HCT116 (cell line): ENCODE measurements around the gene ZNF169. TPM values are rescaled to one million over a fixed set of nuclear protein-coding genes. Genes with fewer than 3 reads are reported as not detected.
"Not testable (repeated sequence)": the region's sequence is repeated elsewhere in the genome, so short reads cannot be mapped to it uniquely, and the experiment has no call there.

Experiments used
- ATAC-seq: fragments of 200-7000 bp; cut with Tn5 transposase; 2 replicates; pipeline ENCODE4 v1.9.1; 2020; ENCODE audit warnings: mild to moderate bottlenecking, moderate library complexity
- BruUV-seq: library from RNA; stranded (reverse); fragments of 400-500 nt; replicated peaks from 2 replicates; lab custom pipeline; 2021; lab: Mats Ljungman, UMichigan
- CTCF ChIA-PET: fragments of 300-600 bp; sonication (Branson Sonifier 250); formaldehyde crosslinking; loops from one replicate; lab custom pipeline; 2021; ENCODE audit warnings: antibody characterized with exemption; lab: Charles Lee
- POLR2A ChIA-PET: fragments of 300-600, 350-600 bp; sonication (Branson Sonifier 250); formaldehyde crosslinking; loops from one replicate; lab custom pipeline; 2021; ENCODE audit warnings: antibody characterized with exemption; lab: Charles Lee
- RAD21 ChIA-PET, 2 experiments: fragments of 300-600 bp; sonication (Branson Sonifier 250); formaldehyde crosslinking; loops; one replicate each; lab custom pipeline; 2023; ENCODE audit warnings: low total read pairs in 2 of 2; ENCODE audit not compliant: uncharacterized antibody in 2 of 2, unreplicated experiment in 2 of 2, low non-redundant PET in 1 of 2; lab: Charles Lee
- DNase-seq: peaks from one replicate; pipeline ENCODE4 v3.0.0-alpha.2; 2010; ENCODE audit warnings: low read depth, low spot score
- H2AFZ ChIP-seq: fragments of 200-600 bp; shearing (Covaris generic), sonication (generic); 2 replicates; pipeline ENCODE4 v1.6.1; 2017; ENCODE audit warnings: low read depth, mixed run types, mixed read lengths, antibody characterized with exemption, low read length; ENCODE audit not compliant: poor library complexity, severe bottlenecking
- H3K27ac ChIP-seq: 2 replicates; pipeline ENCODE4 v1.5.1; 2012; ENCODE audit warnings: low read depth, low read length
- H3K27me3 ChIP-seq: fragments of 200-600 bp; sonication (generic); 2 replicates; pipeline ENCODE4 v1.6.1; 2016; ENCODE audit warnings: mixed run types, low read length, mixed read lengths; ENCODE audit not compliant: insufficient read depth
- H3K36me3 ChIP-seq, 2 experiments: fragments of 200-500 bp in 1 of 2; fragments of 200-600 bp in 1 of 2; sonication (Bioruptor generic) in 1 of 2; sonication (generic) in 1 of 2; 2 replicates each; pipeline versions ENCODE4 v1.5.1 to v1.6.1; 2014 to 2016; ENCODE audit warnings: low read length in 2 of 2, inconsistent platforms in 1 of 2, mixed read lengths in 1 of 2, mixed run types in 1 of 2; ENCODE audit not compliant: insufficient read depth in 2 of 2, control insufficient read depth in 1 of 2
- H3K4me1 ChIP-seq, 2 experiments: fragments of 200-600 bp in 1 of 2; sonication (generic) in 1 of 2; 2 replicates each; pipeline versions ENCODE4 v1.5.1 to v1.6.1; 2012 to 2017; ENCODE audit warnings: low read length in 2 of 2, inconsistent platforms in 1 of 2, mild to moderate bottlenecking in 1 of 2, mixed read lengths in 1 of 2, mixed run types in 1 of 2, moderate library complexity in 1 of 2; ENCODE audit not compliant: insufficient read depth in 2 of 2, control insufficient read depth in 1 of 2
- H3K4me2 ChIP-seq: fragments of 200-600 bp; sonication (generic); 2 replicates; pipeline ENCODE4 v1.6.1; 2017; ENCODE audit warnings: mixed run types, low read length, mixed read lengths
- H3K4me3 ChIP-seq, 2 experiments: fragments of 200-600 bp in 1 of 2; sonication (generic) in 1 of 2; replicated peaks in 1 of 2; 2 replicates each; pipeline ENCODE4 v1.5.1; 2011 to 2016; ENCODE audit warnings: low read length in 2 of 2, control low read depth in 1 of 2, low read depth in 1 of 2, mild to moderate bottlenecking in 1 of 2, mixed read lengths in 1 of 2, mixed run types in 1 of 2
- H3K79me2 ChIP-seq: fragments of 200-600 bp; sonication (generic); 2 replicates; pipeline ENCODE4 v1.6.1; 2017; ENCODE audit warnings: mild to moderate bottlenecking, mixed run types, low read length, moderate library complexity, mixed read lengths; ENCODE audit not compliant: insufficient read depth
- H3K9ac ChIP-seq: fragments of 200-600 bp; sonication (generic); 2 replicates; pipeline ENCODE4 v1.6.1; 2016; ENCODE audit warnings: low read length, mixed read lengths
- H3K9me2 ChIP-seq: fragments of 200-600 bp; sonication (generic), shearing (Covaris generic); 2 replicates; pipeline ENCODE4 v1.6.1; 2017; ENCODE audit warnings: mixed run types, mild to moderate bottlenecking, moderate library complexity; ENCODE audit not compliant: insufficient read depth
- H3K9me3 ChIP-seq, 2 experiments: fragments of 200-500 bp in 1 of 2; fragments of 200-600 bp in 1 of 2; sonication (Bioruptor generic) in 1 of 2; sonication (generic) in 1 of 2; 2 replicates each; pipeline ENCODE4 v1.6.1; 2014 to 2017; ENCODE audit warnings: low read length in 2 of 2, mixed read lengths in 2 of 2, inconsistent platforms in 1 of 2, low read depth in 1 of 2, mild to moderate bottlenecking in 1 of 2, mixed run types in 1 of 2, moderate library complexity in 1 of 2; ENCODE audit not compliant: control insufficient read depth in 1 of 2, insufficient read depth in 1 of 2
- H4K20me1 ChIP-seq: fragments of 200-600 bp; sonication (generic), shearing (Covaris generic); 2 replicates; pipeline ENCODE4 v1.6.1; 2017; ENCODE audit warnings: mixed run types, mild to moderate bottlenecking, moderate library complexity; ENCODE audit not compliant: insufficient read depth
- intact Hi-C: fragments of 100-400 bp; cut with micrococcal nuclease; formaldehyde crosslinking; loops from 2 replicates; pipeline ENCODE4 v1.10.0; 2022
- total RNA-seq: library from RNA; stranded (reverse); gene quantifications from one replicate; pipeline ENCODE4 v1.2.1, GENCODE V29; 2021; ENCODE audit not compliant: unreplicated experiment

Gene ZNF169
- total RNA-seq, 1 experiment from 2014 or later = 5.4 TPM

DNA sequence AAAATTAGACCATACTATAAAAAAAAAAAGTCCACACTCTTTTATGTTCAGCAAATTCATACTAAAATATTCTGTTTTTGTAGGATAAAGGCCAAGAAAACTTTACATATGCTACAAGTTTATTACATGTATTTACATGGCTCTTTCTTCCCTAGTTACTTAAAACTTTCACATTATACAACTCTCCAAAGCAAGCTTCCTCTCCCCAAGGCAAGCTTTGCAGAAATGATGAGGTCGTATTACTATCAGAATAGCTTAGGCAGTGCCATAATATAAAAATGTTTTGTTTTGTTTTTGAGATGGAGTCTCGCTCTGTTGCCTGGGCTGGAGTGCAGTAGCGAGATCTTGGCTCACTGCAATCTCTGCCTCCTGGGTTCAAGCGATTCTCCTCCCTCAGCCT, 77.3 kb downstream of the ZNF169 start:
- intact Hi-C loops = not testable (repeated sequence)

DNA sequence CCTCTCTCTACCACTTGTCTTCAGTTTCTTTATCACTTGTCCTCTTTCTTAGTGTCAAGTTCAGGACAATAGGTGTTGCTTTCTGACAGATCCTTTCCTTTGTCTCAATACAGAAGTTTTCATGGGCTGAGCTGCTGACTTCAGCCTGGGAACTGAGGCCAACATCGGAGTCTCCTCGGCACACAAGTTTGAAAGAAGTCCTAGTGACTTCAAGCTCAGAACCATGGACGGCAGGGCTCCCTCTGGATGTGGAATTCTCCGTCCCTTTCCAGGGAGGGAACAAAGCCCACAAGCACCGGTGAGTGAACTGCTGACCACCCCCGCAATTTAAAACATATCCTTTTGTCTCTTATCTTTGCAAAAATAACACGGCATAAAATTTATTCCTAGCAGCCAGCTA, 79.6 kb downstream of the ZNF169 start:
- RAD21 ChIA-PET, DNase-seq, H3K4me1 ChIP-seq, H3K79me2 ChIP-seq, H3K27ac ChIP-seq, BruUV-seq, H3K36me3 ChIP-seq, H3K4me3 ChIP-seq, intact Hi-C loops, H2AFZ ChIP-seq, H4K20me1 ChIP-seq, ATAC-seq, CTCF ChIA-PET, H3K9me3 ChIP-seq, H3K4me2 ChIP-seq, POLR2A ChIA-PET, H3K9me2 ChIP-seq, H3K9ac ChIP-seq, H3K27me3 ChIP-seq: not testable (repeated sequence)

More for the DNA sequence above, 77.3 kb downstream of the ZNF169 start:
- H3K4me2 ChIP-seq, DNase-seq, BruUV-seq, RAD21 ChIA-PET, ATAC-seq, H2AFZ ChIP-seq, H3K27ac ChIP-seq, H3K4me1 ChIP-seq, H3K9me3 ChIP-seq, H3K79me2 ChIP-seq, POLR2A ChIA-PET, H4K20me1 ChIP-seq, H3K27me3 ChIP-seq, H3K4me3 ChIP-seq, H3K9me2 ChIP-seq, H3K36me3 ChIP-seq, H3K9ac ChIP-seq, CTCF ChIA-PET: not testable (repeated sequence)

DNA sequence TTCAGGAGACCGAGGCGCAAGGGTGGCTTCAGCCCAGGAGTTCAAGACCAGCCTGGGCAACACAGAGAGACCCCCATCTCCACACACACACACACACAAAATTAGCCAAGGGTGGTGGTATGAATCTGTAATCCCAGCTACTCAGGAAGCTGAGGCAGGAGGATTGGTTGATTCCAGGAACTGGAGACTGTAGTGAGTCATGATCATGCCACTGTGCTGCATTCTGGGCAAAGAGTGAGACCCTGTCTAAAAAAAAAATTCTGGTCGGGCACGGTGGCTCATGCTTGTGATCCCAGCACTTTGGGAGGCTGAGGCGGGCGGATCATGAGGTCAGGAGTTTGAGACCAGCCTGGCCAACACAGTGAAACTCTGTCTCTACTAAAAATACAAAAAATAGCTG, 80.6 kb downstream of the ZNF169 start:
- CTCF ChIA-PET, H3K27ac ChIP-seq, H3K4me2 ChIP-seq, H3K27me3 ChIP-seq, H3K9ac ChIP-seq, H2AFZ ChIP-seq, RAD21 ChIA-PET, H3K36me3 ChIP-seq, H3K4me3 ChIP-seq, intact Hi-C loops, BruUV-seq, POLR2A ChIA-PET, H4K20me1 ChIP-seq, H3K9me2 ChIP-seq, H3K79me2 ChIP-seq, H3K4me1 ChIP-seq, ATAC-seq, H3K9me3 ChIP-seq, DNase-seq: not testable (repeated sequence)

- ATAC-seq, H3K27ac ChIP-seq, DNase-seq, CTCF ChIA-PET, H3K4me2 ChIP-seq, H3K9me2 ChIP-seq, POLR2A ChIA-PET, H3K9ac ChIP-seq, H3K4me1 ChIP-seq, H3K4me3 ChIP-seq, intact Hi-C loops, H4K20me1 ChIP-seq, H2AFZ ChIP-seq, H3K79me2 ChIP-seq, H3K27me3 ChIP-seq, H3K36me3 ChIP-seq, H3K9me3 ChIP-seq, BruUV-seq, RAD21 ChIA-PET: not testable (repeated sequence)
These were observed 81.7 kb downstream of the ZNF169 start for GRCh38 chr9:94340750-94341149.

DNA sequence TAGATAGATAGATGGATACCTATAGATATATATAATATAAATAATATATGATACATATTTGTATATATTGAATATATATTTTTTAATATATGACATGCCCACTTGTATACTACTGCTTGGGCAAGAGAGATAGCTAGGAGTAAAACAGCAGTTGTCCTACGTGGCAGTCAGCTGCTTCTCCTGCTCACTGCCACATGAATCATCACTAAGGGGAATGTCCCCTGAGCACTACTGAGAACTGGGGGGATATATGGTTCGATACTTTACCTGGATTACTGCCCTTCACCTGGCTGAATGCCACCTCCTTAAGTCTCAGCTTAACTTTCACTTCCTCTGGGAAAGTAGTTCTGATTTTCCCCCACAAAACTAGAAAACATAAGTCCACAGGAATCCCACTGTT, 82.6 kb downstream of the ZNF169 start:
- ATAC-seq, POLR2A ChIA-PET, H3K9me3 ChIP-seq, RAD21 ChIA-PET, H3K4me2 ChIP-seq, H3K4me1 ChIP-seq, H3K36me3 ChIP-seq, H3K27me3 ChIP-seq, H3K4me3 ChIP-seq, H3K9ac ChIP-seq, CTCF ChIA-PET, H3K79me2 ChIP-seq, H3K27ac ChIP-seq, H2AFZ ChIP-seq, H4K20me1 ChIP-seq, H3K9me2 ChIP-seq, intact Hi-C loops, DNase-seq, BruUV-seq: not testable (repeated sequence)
